Measurements from ENCODE around the gene TRPM2.
"Not testable (repeated sequence)": the region's sequence is repeated elsewhere in the genome, so short reads cannot be mapped to it uniquely, and the experiment has no call there.

Gene TRPM2

DNA sequence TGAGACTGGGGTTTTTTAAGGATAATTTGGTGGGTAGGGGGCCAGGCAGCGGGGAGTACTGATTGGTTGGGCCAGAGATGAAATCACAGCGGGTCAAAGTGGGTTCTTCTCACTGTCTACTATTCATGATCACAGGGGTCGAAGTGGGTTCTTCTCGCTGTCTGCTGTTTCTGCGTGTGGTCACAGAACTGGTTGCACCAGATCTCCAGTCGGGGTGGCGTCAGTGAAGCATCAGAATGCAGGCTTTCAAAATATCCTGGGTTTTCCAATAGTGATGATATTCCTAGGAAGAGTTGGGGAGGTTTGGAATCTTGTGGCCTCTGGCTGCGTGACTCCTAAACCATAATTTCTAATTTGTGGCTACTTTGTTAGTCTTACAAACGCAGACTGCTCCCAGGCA, 45.1 kb downstream of the TRPM2 start:
- no peak for DNase-seq

DNA sequence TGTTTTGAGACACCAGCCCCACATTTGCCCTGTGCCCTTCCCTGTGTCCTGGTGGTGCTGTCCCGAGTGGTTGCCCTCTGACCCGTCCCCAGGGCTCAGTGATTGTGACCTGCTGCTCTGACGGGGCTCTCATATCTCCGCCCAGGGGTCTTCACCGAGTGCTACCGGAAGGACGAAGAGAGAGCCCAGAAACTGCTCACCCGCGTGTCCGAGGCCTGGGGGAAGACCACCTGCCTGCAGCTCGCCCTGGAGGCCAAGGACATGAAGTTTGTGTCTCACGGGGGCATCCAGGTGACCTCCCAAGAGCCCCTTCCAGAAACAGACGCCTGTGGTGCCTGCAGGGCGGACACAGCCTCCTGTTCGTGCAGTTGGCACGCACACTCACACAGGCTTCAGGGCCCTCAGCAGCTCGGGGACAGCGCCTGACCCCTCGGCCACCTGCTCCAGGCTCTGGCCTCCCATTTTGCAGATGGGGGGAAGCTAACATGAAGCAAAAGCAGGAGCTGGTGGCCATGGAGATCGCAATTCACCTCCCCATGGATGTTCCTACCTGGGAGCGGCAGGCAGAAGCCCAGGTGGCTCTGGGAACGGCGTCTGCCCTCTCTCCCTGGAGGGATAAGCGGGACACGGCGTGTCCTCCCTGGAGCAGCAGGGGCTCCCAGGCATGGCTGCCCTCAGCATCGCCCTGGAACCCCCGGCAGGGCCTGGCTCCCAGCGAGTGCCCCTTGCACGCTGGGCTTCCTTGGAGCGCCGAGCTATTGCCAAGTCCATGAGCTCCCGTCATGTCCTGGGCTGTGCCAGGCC, 45.9 kb downstream of the TRPM2 start:
- no peak for DNase-seq

DNA sequence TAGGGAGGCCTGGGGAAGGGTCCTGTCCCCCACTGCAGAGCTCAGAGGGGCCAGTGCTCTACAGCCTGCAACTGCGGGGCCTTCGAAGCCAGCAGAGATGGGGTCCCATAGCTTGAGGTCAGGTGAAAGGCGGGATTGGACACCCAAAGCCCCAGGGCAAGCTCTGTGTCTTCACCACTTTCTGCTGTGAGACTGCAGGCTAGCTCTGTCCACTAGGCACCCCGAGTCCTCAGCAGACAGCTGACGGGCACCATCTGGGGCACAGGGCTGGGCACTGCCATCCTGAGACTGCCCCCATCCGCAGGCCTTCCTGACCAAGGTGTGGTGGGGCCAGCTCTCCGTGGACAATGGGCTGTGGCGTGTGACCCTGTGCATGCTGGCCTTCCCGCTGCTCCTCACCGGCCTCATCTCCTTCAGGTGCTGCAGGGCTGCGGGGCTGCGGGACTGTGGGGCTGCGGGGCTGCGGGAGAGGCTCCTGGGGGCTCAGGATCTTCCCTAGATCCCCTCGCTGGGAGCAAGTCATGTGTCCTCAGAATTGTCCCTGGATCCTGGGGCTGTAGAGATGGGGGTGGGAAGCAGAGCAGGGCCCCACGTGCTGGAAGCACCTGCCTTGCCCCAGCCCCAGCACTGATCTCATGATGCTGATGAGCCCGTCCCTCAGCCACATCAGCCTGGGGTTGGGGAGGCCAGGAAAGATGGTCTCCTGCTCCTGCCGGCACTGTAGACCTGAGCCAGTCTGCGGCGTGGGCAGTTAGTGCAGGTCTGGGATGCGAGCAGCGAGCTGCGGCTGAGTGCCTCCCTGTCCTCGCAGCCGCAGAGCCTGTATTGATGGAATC, 46.8 kb downstream of the TRPM2 start:
- DNase-seq = no peak

DNA sequence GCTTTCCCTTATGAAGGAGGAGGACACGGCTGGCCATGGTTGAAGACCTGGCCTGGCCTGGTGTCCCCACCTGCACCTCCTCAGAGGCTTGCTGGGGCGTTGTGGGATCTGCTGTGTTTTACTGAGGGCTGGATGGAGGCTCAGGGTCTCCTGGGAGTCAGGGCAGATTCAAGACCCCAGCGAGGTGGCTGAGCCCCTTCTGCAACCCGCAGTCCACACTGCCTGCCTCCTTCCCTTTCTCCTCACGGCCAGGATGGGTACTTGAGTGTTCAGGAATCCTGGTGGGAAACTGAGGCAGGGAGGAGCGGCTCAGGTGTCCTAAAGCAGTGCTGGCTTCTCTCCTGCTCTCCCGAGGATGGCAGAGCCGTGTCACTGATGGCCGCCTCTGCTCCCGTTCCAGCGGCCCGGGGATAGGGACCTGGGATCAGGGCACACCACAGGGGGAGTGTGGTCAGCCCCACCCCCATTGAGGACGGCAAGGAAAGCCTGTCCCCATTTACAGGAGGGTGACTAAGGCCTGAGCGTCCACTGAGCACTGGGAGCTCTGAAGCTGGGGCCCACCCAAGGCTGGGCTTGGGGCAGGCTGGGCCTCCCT, 47.5 kb downstream of the TRPM2 start:
- DNase-seq = no peak

DNA sequence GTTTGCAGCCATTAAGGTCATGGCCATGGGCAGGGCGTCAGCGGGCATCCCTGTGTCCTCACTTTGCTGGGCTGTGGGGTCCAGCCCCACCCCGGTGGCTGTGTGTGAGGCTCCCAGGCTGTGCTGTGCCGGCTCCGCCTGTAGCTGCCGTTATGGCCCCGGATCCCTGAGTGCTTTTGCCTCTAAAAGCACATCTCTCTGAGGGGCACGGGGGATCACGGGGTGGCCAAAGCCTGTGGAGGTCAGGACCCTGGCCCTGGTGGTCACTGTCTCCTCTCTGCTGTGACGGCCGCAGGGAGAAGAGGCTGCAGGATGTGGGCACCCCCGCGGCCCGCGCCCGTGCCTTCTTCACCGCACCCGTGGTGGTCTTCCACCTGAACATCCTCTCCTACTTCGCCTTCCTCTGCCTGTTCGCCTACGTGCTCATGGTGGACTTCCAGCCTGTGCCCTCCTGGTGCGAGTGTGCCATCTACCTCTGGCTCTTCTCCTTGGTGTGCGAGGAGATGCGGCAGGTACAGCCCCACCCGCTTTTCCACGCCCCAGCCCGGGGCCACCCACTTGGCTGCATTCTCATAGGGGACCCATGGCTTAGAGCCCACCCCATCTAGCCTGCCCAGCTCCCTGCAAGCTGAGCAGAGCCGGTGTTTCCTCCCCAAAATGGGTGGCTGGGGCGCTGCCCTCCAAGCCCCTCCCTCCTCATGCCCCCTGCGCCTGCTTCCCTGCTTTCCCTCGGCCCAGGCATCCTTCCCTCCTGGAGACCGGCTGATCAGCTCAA, 48.2 kb downstream of the TRPM2 start:
- DNase-seq = no peak

DNA sequence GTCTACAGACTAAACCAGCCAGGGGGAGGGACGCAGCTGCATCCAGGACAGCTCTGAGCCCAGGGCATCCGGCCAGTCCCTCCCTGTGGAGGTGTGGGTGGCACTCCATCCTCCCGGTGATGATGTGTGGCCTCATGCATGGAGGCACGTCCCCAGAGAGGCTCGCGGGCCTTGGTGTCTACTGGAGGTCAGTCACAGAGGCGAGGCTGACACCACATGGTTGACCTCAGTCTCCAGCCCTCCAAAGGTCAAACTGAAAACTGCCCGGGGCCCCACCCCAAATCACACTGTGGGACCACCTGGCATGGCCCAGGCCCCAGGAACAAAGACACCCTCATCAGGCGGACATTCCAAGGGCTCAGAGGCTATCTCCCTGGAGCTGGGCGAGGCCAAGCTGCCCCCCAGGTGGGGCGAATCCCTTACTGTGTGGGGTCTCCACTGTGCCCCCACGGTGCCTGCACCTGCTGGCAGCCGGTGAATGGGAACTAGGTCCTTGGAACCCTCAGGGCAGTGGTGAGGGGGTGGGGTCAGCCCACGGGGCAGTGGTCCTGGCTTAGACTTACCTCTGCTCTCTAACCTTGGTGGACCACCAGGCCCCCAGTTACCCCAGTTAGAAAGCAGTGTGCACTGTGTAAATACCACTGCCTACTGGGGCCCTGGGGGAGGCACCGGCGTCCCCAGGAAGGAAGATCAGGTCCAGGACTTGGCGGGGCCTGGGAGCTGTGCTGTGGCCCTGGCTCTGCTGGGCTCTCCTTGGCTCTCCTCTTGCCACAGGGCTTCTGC, 49.1 kb downstream of the TRPM2 start:
- no peak for DNase-seq

DNA sequence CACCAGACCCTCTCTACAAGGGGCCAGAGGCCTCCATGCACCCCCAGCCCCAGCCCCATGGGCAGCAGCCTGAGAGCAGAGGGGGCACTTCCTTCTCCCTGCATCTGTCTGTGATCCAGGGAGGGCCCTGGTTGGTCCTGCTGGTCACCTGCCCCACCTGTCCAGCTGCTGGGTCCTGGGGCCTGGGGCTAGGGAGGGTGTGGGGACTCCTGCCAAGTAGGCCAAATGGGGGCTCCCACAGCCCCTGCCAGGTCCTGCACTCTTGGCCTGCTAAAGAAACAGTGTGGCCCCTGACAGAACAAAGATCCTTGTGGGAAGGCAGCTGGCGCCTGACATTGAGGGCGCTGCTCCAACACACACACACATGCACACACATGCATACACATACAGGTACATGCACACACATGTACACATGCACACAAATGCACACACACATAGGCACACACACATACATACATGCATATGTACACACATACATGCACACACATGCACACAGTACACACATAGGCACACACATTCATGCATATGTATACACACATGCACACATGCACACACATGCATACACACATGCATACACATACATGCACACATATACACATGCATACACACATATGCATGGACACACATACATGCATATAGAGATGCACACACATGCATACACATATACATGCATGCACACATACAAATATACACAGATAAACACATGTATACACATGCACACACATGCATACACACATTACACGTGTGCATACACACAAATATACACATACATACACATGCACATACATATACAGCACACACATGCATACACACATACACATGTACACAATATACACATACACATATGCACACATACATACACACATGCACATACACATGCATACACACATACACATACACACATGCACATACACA, 49.9 kb downstream of the TRPM2 start:
- no peak for DNase-seq

DNA sequence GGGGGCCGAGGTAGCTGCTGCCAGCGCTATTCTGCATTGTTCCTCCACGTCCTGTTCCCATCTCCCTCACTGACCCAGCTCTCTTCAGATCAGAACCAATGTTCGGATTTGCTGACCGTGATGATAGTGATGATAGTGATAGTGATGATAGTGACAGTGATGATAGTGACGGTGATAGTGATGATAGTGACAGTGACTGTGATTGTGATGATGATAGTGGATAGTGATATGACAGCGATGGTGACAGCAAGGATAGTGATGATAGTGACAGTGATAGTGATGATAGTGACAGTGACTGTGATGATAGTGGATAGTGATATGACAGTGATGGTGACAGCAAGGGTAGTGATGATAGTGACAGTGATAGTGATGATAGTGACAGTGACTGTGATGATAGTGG, 51.1 kb downstream of the TRPM2 start:
- DNase-seq = not testable (repeated sequence)

DNA sequence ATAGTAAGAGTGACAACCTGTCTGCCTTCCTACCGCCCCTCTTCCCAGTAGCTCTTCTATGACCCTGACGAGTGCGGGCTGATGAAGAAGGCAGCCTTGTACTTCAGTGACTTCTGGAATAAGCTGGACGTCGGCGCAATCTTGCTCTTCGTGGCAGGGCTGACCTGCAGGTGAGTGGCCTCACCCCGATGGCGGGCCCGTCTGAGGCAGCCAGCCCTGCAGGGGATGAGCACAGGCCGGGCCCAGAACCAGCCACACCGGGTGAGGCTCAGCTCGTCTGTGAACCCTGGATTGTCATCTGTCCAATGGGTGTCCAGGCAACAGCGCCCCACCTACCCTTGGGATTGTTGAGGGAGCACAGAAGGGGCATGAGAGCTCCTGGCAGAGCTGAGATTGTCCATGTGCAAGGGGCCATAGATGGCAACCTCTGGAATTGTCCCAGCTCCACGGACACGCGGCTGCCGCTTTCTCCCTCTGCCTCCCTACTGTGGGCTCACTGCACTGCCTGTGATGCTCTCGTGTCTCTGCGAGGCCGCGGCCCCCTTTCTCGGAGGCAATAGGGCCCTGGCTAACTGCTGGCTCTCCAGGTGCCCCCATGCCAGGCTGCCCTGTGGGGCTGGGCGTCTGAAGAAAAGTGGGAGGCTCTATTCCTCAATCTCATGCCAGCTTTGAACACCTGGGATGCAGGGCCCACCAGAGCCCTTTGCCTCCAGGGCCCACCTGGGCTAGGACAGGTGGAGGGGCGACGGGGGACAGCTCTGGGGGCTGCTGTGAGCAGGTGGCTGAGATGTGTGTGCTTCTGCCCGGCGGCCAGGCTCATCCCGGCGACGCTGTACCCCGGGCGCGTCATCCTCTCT, 51.9 kb downstream of the TRPM2 start:
- no peak for DNase-seq

DNA sequence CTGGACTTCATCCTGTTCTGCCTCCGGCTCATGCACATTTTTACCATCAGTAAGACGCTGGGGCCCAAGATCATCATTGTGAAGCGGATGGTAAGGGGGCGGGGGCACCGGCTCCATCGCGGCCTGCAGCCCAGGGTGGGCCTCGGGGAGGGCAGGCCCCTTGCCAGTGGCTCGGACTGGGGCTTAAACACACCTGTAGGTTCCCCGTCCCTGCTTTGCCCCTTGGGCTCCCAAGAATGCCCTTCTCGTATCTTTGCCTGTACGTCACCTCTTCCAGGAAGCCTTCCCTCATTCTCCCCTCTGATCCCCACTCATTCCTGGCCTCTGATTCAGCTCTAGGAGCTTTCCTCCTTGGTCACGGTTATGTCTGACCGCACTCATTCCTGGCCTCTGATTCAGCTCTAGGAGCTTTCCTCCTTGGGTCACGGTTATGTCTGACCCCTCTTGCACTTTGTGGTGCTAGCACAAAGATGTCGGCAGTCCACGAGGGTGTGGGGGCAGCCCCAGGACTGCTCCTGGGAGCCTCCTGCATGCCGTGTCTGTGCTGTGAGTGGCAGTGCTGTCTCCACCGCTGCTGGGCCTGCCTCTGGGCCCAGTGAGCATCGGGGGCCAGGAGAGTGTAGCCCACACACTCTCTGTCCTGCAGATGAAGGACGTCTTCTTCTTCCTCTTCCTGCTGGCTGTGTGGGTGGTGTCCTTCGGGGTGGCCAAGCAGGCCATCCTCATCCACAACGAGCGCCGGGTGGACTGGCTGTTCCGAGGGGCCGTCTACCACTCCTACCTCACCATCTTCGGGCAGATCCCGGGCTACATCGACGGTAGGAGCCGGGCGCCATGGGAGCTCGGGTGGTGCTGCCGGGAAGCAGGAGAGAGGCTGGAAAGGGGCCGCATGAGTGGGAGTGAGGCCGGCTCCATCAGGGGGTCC, 52.8 kb downstream of the TRPM2 start:
- DNase-seq = no peak

DNA sequence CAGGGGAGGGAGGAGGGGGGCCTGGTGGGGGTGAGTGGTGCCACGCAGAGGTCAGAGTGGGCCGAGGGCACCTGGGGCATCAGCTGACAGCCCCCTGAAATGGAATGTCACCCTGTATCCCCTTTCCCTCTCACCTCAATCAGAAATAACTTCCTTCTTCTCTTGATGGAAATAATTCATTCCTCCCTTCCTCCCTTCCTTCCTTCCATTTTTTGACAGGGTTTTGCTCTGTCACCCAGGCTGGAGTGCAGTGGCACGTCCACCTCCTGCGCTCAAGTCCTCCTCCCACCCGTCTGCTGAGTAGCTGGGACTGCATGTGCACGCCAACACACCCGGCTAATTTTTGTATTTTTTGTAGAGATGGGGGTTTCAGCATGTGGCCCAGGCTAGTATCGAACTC, 53.5 kb downstream of the TRPM2 start:
- no peak for DNase-seq

DNA sequence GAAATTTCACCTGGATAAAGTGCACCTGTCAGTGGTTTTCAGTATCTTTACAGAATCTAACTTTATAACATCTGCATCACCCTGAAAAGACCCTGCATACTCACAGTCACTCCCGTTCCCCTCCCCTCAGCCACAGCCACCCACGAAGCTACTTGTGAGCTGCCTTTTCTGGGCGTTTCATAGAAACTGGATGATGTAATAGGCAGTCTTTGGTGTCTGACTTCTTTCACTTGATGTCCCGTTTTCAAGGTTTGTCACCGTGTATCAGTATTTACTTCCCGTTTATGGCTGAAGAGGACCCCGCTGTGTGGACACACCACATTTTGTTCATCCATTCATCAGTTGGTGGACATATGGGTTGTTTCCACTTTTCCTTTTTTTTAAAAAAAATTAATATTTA, 54.1 kb downstream of the TRPM2 start:
- DNase-seq = no peak

DNA sequence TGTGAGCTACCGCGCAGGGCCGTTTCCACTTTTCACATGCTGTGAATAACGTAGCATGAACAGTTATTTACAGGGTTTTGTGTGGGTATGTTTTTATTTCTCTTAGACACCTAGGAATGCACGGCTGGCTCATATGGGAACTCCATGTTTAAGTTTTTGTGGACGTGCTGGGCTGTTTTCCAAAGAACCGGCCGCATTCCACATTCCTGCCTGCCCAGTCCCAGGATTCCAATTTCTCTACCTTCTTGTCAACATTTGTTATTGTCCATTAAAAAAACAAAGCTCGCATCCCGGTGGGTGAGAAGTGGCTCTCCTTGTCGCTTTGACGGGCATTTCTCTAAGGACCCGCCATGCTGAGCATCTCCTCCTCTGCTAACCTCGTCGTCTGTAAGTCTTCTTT, 54.8 kb downstream of the TRPM2 start:
- DNase-seq = no peak

DNA sequence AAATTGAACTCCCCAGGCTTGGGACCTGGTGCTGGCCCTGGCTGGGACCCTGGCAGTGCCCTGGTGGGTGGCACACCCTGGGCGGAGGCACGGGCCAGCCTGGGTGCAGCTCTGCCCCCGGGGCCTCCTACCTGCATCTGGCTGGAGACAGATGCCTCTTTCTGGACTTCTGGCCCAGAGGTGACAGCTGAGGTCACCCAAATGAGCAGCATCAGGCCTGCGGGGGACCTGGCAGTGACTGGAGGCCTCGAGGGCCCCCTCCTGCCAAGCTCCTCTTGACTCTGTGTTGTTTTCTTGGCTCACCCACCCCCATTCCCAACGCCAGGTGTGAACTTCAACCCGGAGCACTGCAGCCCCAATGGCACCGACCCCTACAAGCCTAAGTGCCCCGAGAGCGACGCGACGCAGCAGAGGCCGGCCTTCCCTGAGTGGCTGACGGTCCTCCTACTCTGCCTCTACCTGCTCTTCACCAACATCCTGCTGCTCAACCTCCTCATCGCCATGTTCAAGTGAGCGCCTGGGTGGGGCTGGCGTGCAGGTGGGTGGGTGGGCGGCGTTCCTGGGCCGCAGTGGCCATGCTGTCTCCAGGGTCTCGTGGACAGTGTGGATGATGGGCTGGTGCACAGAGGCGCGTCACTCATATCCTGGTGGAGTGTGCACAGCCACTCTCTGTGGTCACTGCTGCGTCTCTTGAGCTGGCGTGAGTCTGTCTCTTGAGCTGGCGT, 60.3 kb downstream of the TRPM2 start:
- DNase-seq = no peak

DNA sequence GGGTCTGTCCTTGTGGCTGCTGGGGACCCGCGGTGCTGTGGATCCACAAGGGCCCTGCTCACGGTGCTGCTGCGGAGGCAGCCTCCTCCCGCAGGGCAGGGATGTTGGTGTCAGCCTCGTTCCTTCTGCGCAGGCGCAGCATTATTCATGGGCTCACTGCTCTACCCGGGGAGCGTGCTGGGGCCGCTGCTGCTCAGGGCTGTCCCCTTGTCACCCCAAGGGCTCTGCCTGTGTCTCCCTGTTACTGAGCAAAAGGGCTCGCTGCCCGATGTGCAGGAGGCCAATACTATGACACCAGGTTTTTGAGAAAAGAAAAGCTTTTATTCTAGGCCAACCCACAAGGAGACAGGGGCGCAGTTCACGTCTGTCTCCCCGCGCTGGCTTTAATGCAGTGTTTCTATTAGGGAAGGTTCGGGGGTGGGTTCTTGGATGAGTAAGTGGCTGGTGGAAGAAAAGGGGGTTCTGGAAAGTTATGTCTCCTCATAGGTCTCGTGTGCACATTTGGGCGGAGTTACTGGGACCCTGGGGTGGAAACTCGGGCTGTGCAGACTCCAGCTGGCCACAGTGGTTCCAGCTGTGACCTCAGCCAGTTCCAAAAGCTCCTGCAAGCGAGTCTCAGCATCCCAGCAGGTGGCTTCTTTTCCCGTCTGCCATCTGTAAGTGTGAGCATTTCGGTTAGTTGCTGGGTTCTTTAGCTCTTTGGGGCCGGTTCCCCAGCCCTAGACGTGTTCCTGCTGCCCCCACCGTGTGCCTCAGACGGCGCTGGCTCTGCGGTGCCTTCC, 61.1 kb downstream of the TRPM2 start:
- DNase-seq = no peak

DNA sequence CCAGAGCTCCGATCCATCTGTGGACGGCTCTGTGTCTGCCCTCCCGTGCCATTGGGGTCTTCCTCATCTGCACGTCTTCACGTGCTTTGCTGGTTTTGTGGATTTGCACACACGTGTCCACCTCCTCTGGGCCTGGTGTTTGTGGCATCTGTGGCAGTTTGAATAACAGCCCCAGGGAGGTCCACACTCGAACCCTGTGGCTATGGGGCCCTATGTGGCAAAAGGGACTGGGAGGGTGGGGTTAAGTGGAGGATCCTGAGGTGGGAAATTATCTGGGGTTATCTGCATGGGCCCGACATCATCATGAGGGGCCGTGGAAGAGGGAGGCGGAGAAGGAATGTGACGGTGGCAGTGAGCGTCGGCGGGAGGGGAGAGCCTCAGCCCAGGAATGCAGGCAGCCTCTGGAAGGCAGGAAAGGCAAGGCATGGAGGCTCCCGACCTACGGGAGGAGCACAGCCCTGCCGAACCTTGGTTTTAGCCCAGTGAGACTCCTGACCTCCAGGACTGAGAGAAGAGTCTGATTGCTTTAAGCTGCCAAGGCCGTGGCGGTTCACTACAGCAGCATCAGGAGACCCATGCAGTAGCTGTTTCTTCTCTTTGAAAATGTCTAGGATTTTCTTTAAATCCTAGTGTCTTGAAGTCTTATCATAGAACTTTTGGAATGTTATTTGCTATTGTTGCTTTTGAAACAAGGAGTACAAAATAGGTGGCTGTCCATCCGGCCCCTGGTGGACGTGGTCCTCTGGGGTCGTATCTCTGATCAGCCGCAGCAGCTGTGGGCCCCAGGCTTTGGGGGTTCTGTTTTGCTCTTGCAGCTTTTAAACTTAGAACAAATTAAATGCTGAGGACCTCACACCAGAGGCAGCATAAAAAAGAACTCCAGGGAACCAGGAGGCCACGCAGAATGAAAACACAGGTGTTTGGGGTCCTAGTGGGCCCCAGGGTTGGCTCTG, 61.9 kb downstream of the TRPM2 start:
- DNase-seq = no peak

All from T-helper 9 cell (primary cell).